Fibroblast of lung (primary cell): ENCODE results near the gene ENO1. TPM values are rescaled to one million over a fixed set of nuclear protein-coding genes. Genes with fewer than 3 reads are reported as not detected.
A peak's percentile ranks its signal among the peaks of the same experiment; 100 is the strongest.

Source experiments
- DNase-seq, 2 donors: peaks; one replicate each; pipeline versions ENCODE4 v3.0.0 to v3.0.0-alpha.2; 2010; ENCODE audit warnings: low read depth in 2 of 2
- H2AFZ ChIP-seq: 2 replicates; pipeline ENCODE4 v1.5.1; 2012; ENCODE audit warnings: low read length, control low read depth, inconsistent platforms
- H3K27ac ChIP-seq: 2 replicates; pipeline ENCODE4 v1.5.1; 2011; ENCODE audit warnings: low read length, control low read depth; ENCODE audit not compliant: insufficient read depth
- H3K27me3 ChIP-seq: 2 replicates; pipeline ENCODE4 v1.5.1; 2011; ENCODE audit warnings: mild to moderate bottlenecking, low read length; ENCODE audit not compliant: control insufficient read depth, insufficient read depth
- H3K36me3 ChIP-seq: 2 replicates; pipeline ENCODE4 v1.5.1; 2011; ENCODE audit warnings: low read length; ENCODE audit not compliant: control insufficient read depth, insufficient read depth
- H3K4me1 ChIP-seq: 2 replicates; pipeline ENCODE4 v1.5.1; 2011; ENCODE audit warnings: low read length; ENCODE audit not compliant: control insufficient read depth, insufficient read depth; ENCODE audit errors: extremely low read depth
- H3K4me2 ChIP-seq: 2 replicates; pipeline ENCODE4 v1.5.1; 2011; ENCODE audit warnings: low read length, control low read depth; ENCODE audit not compliant: insufficient read depth; ENCODE audit errors: extremely low read depth
- H3K4me3 ChIP-seq, 4 experiments: fragments of 200-600 bp in 1 of 4; sonication (generic) in 1 of 4; replicated peaks in 1 of 4; 2 replicates each; pipeline ENCODE4 v1.5.1; 2011 to 2016; ENCODE audit warnings: low read length in 4 of 4, low read depth in 3 of 4, mild to moderate bottlenecking in 3 of 4, control low read depth in 2 of 4, inconsistent platforms in 1 of 4, mixed read lengths in 1 of 4; ENCODE audit not compliant: insufficient read depth in 1 of 4; ENCODE audit errors: control extremely low read depth in 1 of 4
- H3K79me2 ChIP-seq: 2 replicates; pipeline ENCODE4 v1.5.1; 2012; ENCODE audit warnings: mild to moderate bottlenecking, low read length, inconsistent platforms; ENCODE audit not compliant: control insufficient read depth, insufficient read depth
- H3K9ac ChIP-seq: 2 replicates; pipeline ENCODE4 v1.5.1; 2011; ENCODE audit warnings: mild to moderate bottlenecking, low read length, control low read depth; ENCODE audit not compliant: insufficient read depth
- H3K9me3 ChIP-seq: 2 replicates; pipeline ENCODE4 v1.5.1; 2012; ENCODE audit warnings: low read depth, low read length; ENCODE audit not compliant: control insufficient read depth, insufficient read depth
- H4K20me1 ChIP-seq: 2 replicates; pipeline ENCODE4 v1.5.1; 2011; ENCODE audit warnings: low read length; ENCODE audit not compliant: control insufficient read depth, insufficient read depth; ENCODE audit errors: extremely low read depth
- EZH2 ChIP-seq: IDR thresholded peaks from 2 replicates; pipeline ENCODE4 v1.5.1; 2012; ENCODE audit warnings: low read length, control low read depth, mild to moderate bottlenecking; ENCODE audit errors: missing control alignments
- polyA plus RNA-seq, 2 donors: library from polyadenylated mRNA; depleted of rRNA in 1 of 2; stranded (reverse) in 1 of 2; unstranded in 1 of 2; fragments of >200 nt; gene quantifications; 2 replicates each; pipeline ENCODE4 v1.2.1, GENCODE V29; 2011 to 2012; ENCODE audit warnings: missing spikeins in 1 of 2
- total RNA-seq: library from RNA; depleted of rRNA; stranded (reverse); fragments of >200 nt; gene quantifications from 2 replicates; pipeline ENCODE4 v1.2.1, GENCODE V29; 2014
- TF ChIP-seq, protein P1 (sequence below), 2 donors: IDR thresholded peaks in 1 of 2; conservative IDR thresholded peaks in 1 of 2; 1 replicate in 1 of 2; 2 replicates in 1 of 2; pipeline ENCODE4 v1.5.1; 2011 to 2012; ENCODE audit warnings: low read length in 2 of 2, control low read depth in 1 of 2, inconsistent platforms in 1 of 2, low read depth in 1 of 2, mild to moderate bottlenecking in 1 of 2

Gene ENO1
- total and polyA plus RNA-seq, 2 donors (not counting 1 experiment from before 2014, with no cell fraction given) = 963 to 1,177 TPM

DNA sequence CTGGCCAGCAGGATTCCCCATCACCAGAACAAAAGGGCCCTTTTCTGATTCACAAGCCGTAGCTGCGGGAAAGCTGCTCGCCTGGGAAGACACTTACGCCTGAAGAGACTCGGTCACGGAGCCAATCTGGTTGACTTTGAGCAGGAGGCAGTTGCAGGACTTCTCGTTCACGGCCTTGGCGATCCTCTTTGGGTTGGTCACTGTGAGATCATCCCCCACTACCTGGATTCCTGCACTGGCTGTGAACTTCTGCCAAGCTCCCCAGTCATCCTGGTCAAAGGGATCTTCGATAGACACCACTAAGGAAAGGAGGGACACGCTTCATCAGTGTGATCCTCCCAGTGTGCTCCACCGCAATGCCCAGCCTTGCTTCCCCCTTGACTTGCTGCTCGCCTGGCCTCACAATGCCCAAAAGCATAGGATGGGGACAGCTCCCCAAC, 14.7 kb downstream of the ENO1 start:
- H4K20me1 ChIP-seq = no peaks in the 10 kb centered on the region
- H3K36me3 ChIP-seq = peaks cover 64% of the 10 kb centered on the region
- H3K27ac ChIP-seq = no peak overlapping the region
- no peak overlapping the region for H2AFZ ChIP-seq
- H3K4me2 ChIP-seq = no peak overlapping the region
- TF ChIP-seq EZH2 = no peak
- TF ChIP-seq, protein P1, sequence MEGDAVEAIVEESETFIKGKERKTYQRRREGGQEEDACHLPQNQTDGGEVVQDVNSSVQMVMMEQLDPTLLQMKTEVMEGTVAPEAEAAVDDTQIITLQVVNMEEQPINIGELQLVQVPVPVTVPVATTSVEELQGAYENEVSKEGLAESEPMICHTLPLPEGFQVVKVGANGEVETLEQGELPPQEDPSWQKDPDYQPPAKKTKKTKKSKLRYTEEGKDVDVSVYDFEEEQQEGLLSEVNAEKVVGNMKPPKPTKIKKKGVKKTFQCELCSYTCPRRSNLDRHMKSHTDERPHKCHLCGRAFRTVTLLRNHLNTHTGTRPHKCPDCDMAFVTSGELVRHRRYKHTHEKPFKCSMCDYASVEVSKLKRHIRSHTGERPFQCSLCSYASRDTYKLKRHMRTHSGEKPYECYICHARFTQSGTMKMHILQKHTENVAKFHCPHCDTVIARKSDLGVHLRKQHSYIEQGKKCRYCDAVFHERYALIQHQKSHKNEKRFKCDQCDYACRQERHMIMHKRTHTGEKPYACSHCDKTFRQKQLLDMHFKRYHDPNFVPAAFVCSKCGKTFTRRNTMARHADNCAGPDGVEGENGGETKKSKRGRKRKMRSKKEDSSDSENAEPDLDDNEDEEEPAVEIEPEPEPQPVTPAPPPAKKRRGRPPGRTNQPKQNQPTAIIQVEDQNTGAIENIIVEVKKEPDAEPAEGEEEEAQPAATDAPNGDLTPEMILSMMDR (conservative IDR thresholded peaks at IDR 0.05 in 1 of 2, IDR thresholded peaks at IDR 0.05 in 1 of 2; ENCODE audit: low read depth in 1 of 2, low read length in 2 of 2) = no peak
- peaks cover 2% of the 10 kb centered on the region for H3K4me1 ChIP-seq
- no peaks in the 10 kb centered on the region for H3K9me3 ChIP-seq
- DNase-seq = no peak
- H3K27me3 ChIP-seq = no peaks in the 10 kb centered on the region
- peaks cover 22% of the 10 kb centered on the region for H3K79me2 ChIP-seq
- H3K9ac ChIP-seq = no peak overlapping the region
- H3K4me3 ChIP-seq = no peak overlapping the region

DNA sequence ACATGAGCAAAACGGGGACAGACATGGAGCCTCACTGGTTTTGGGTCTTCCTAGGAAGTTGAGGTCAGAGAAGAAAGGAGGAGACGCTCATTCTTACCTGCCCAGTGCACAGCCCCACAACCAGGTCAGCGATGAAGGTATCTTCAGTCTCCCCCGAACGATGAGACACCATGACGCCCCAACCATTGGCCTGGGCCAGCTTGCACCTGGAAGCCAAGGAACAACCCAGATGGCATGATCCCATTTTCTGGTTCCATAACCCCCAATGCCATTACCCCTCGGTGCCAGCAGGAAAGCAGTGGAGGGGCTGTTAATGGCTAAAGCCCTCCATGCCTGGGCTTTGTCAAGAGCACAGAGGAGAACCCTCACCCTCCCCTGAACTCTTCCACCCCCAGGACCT, 15.3 kb downstream of the ENO1 start:
- H4K20me1 ChIP-seq = no peaks in the 10 kb centered on the region
- peaks cover 2% of the 10 kb centered on the region for H3K4me1 ChIP-seq
- H3K4me3 ChIP-seq = no peak overlapping the region
- H3K79me2 ChIP-seq = peaks cover 19% of the 10 kb centered on the region
- no peak overlapping the region for H3K27ac ChIP-seq
- H3K9me3 ChIP-seq = no peaks in the 10 kb centered on the region
- H2AFZ ChIP-seq = no peak overlapping the region
- H3K36me3 ChIP-seq = peaks cover 64% of the 10 kb centered on the region
- H3K9ac ChIP-seq = no peak overlapping the region
- no peak overlapping the region for H3K4me2 ChIP-seq
- TF ChIP-seq EZH2 = no peak
- DNase-seq = no peak
- H3K27me3 ChIP-seq = no peaks in the 10 kb centered on the region

DNA sequence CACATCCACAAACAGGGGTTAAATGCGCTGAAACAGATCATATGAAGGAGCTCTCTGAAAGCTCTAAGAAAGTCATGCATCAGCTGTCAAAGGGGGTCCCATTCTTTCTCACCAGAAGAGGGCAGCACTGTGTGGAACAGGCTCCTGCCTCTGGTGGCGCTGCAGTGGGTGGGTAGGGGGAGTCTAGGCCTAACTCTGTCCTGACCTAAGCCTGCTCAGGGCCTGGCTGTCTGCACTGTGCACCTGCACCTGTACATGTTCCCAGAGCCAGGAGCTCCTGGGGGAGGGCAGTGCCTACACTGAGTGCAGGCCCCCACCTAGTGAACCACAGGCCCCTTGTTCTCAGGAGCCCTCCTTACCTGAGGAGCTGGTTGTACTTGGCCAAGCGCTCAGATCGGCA, 16.0 kb downstream of the ENO1 start:
- H3K4me1 ChIP-seq = peaks cover 2% of the 10 kb centered on the region
- H3K4me2 ChIP-seq = no peak overlapping the region
- H3K27ac ChIP-seq = no peak overlapping the region
- no peak overlapping the region for H3K9ac ChIP-seq
- H3K9me3 ChIP-seq = no peaks in the 10 kb centered on the region
- no peak overlapping the region for H3K4me3 ChIP-seq
- H2AFZ ChIP-seq = no peak overlapping the region
- no peak for TF ChIP-seq EZH2
- TF ChIP-seq, protein P1 (conservative IDR thresholded peaks at IDR 0.05 in 1 of 2, IDR thresholded peaks at IDR 0.05 in 1 of 2; ENCODE audit: low read depth in 1 of 2, low read length in 2 of 2) = peak; percentile 34 to 70
- peaks cover 66% of the 10 kb centered on the region for H3K36me3 ChIP-seq
- peaks cover 18% of the 10 kb centered on the region for H3K79me2 ChIP-seq
- no peaks in the 10 kb centered on the region for H4K20me1 ChIP-seq
- DNase-seq = no peak
- H3K27me3 ChIP-seq = no peaks in the 10 kb centered on the region
